GM19463 (cell line): ENCODE measurements around the gene TMEM163.

Experiments
- ATAC-seq: cut with Tn5 transposase; IDR thresholded peaks from one replicate; pipeline ENCODE4 v1.9.1; 2021; ENCODE audit warnings: mild to moderate bottlenecking, moderate library complexity; ENCODE audit not compliant: unreplicated experiment

TMEM163 gene

DNA sequence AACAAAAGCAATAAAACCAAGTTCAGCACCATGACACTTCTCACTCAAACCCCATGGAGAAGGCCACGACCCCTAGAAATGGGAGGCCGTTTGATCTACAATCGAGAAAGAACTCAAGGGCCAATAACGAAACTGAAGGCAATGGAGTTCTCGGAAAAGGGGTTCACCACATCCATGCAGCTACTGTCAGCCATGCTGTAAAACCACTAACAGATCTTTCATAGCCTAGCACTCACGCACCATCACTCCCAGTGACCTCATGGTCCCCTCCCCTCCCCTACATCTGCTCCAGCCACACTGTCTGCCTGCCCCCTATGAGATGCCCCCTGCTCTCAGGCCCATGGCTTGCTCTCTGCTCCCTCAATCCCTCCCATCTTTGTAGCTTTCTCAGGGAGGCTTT lies 135.3 kb downstream of the TMEM163 start:
- ATAC-seq: no peak

DNA sequence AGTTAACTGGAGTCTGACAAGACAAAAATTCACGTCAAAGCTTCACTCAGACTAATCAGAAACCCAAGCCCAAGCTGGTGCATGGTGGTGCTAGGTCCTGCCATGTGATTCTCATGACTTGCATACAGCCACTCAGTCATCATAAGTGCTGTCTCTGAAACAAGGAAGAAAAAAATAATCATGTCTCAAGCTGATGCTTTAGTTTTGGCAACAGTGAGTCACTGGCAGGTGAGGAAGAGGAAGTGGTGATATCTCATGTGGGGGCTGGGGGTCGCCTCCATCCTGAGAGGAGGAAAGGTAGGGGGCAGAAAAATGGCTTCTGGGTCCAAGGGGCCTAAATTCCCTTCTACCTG lies 136.3 kb downstream of the TMEM163 start:
- peak; percentile 39 for ATAC-seq

DNA sequence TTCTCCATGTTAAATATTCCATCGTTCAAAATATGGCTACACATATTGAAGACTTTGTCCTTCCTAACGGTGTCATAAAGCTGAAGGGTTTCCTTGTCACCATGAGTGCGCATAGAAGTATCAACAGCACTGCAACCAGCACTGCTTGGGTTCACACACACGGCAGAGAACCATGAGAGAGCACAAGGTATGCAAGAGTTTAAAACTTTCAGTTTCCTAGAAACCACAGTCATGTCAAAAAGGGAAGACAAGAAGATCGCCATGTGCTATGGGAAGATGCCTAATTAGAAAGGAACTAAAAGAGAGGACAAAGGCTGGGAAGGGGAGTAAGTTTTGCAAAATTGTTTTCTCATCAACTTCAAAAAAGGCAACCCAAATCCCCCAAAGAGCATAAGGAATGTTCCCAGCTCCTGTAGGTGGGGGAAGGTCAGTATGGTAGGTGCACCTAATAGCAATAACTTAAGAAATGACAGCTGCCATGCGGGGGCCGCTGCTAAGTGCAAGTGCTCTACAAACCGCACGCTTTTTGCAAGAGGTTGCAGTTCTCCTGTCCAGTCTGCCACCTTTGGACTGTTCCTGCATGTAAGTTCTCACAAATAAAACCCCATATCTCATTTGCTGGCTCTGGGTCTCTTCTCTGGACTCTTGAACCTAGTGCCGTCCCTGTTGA lies 136.8 kb downstream of the TMEM163 start:
- ATAC-seq: peak; percentile 74

DNA sequence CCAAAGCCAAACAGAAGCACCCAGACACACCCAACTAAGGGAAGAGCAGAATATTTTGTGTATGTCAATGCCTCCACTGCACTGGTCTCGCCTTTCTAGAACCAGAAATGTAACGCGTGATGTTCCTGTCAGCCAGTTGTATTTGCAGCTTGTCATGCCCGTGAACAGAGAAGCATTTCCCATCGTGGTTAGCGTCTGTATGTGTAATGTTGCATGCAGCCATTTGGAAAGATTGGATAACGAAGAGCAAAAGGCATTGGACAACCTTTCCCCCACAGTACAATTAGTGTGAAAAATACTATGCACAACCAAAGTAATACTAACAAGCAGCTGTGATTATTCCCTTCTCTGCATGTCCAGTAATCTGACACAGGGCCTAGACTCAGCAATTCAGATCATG lies 140.5 kb downstream of the TMEM163 start:
- no peak for ATAC-seq

GRCh38 chr2:134576478-134576877 lies 142.3 kb downstream of the TMEM163 start:
- ATAC-seq: no peak

- no peak for ATAC-seq
Observed at GRCh38 chr2:134575888-134576287, 142.9 kb downstream of the TMEM163 start.

DNA sequence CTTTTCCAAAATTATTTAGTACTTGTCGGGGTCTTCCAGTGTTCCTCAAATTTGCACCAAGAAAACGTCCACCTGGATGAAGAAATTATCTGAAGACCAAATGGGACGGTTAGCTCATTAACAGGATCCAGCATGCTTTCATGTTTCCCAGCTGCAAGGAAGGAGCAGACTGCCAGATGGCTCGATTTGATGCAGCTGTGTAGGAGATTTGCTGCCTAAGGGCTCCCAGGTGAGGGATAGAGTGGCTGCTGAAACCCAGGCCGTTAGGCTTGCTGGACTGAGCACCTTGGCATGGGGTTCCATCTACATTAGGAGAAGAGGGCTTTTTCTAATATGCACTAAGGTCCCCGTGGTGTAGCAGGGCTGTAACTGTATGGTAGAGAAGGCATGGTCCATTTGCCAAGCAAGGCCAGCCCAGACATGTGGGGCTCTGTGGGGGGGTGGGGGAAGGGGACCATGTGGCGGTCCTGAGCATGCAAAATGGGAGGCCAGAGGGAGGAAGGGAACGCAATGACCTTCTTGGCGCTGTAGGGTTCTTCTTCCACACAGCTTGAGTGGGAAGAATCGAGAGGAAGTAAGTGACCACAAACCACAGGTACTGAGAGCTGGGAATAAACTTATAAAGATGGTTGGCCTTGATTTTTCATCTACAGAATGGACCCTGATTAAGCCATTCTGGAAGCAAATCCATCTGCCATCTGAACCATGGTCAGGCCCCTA lies 144.0 kb downstream of the TMEM163 start:
- ATAC-seq: no peak

DNA sequence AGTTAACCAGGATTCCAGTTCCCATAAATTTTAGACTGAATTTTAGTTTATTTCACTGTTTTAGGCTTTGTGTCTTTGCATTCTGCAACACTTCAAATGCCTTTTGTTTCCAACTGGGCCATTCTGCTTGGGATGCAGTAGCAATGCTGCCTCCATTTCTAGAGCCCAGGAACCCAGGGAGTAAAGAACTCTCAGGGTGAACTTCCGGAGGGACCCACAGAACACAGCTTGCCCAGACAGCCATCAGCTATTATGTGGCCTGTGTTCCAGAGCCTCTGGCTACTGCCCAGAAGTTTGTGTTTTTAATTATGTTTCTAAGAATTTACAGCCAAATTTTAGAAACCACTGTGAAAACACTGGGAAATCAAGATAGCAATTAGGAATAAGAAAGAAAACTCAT lies 145.1 kb downstream of the TMEM163 start:
- ATAC-seq: no peak

- ATAC-seq: no peak
Observed at GRCh38 chr2:134573085-134573370, 145.8 kb downstream of the TMEM163 start.

GRCh38 chr2:134572314-134573084 lies 146.3 kb downstream of the TMEM163 start:
- no peak for ATAC-seq

DNA sequence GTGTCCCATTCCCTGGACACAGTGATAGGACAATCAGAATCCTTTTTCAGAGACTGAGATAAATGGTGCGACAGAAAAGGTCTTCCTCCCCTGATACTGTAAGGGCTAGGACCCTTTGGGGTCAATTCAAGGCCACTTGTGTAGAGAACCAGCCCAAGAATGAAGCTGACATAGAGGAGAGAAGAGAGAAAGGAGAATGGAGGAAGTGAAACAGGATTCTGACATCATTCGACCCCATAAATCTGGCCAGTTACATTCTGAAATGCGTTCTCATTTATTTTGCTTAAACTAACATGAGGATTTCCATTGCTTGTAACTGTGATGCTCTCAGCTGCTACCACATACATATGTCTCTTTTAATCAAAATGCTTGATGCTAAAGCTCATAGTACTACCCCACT lies 148.1 kb downstream of the TMEM163 start:
- ATAC-seq: peak; percentile 51

GRCh38 chr2:134568413-134568812 lies 150.4 kb downstream of the TMEM163 start:
- ATAC-seq: no peak

GRCh38 chr2:134567666-134568065 lies 151.1 kb downstream of the TMEM163 start:
- no peak for ATAC-seq

GRCh38 chr2:134564955-134565354 lies 153.8 kb downstream of the TMEM163 start:
- peak; percentile 41 for ATAC-seq

DNA sequence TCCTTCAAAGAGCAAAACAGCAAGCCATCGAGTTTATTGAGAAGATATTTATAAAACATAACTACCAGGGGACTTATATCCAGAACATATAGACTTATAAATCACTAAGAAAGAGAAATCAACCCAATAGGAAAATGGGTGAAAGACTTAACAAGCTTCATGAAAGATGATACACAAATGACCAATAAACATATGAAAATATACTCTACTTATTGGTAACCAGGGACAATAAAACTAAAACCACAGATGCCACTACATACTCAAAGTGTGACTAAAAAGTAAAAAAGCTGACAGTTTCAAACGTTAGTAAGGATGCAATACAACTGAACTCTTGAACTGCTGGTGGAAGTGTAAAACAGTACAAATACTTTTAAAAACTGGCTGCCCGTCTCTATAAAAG lies 154.3 kb downstream of the TMEM163 start:
- peak; percentile 69 for ATAC-seq

- ATAC-seq: no peak
Observed at GRCh38 chr2:134558208-134558830, 160.5 kb downstream of the TMEM163 start.

DNA sequence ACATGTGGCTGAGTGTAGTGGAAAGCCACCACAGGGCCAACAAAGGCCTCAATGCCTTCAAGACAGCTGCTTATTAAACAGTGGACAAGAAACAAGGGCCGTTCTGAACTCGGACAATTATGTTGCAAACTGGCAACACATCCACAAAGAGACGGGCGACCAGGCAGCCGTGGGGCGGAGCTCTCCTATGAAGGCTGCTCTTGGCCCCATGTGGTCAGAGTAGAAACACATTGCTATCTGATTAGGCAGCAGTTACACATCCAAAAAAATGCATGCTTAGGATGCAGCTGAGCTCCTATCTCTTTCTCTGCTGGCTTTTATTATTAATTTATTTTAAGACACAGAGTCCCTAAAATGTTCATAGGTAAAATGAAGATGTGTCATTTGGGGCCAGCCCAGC lies 163.4 kb downstream of the TMEM163 start:
- no peak for ATAC-seq

- no peak for ATAC-seq
Observed at GRCh38 chr2:134553657-134554056, 165.1 kb downstream of the TMEM163 start.

DNA sequence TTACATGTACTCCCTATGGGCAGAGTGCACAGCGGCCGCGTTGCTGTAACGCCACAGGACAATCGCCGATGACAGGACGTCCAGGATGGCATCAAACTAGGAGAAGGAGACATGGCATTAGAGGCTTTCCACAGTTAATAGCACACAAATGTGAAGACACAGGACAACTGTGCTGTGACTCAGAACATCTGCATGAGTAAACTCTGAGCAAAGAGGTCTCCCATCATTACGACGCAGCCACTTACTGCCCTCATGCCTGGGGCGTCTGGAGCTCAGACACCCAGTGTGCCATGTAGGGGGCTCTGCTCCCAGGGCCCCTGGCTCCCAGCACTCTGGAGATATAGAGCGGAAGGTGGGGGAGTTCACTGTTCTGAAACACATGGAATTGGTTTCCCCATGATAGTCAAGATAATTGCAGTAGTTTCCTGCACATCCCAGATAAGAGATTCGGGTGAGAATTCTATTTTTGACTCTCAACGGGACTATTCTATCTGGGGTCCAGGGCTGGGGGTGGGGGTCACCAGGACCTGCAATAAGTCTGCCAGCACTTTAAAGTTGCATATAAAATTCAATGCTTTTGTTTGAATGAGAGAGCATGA lies 168.1 kb downstream of the TMEM163 start:
- no peak for ATAC-seq

GRCh38 chr2:134549104-134549503 lies 169.7 kb downstream of the TMEM163 start:
- no peak for ATAC-seq

GRCh38 chr2:134540990-134541389 lies 177.8 kb downstream of the TMEM163 start:
- ATAC-seq: no peak
